Neural cell (in vitro differentiated cells): ENCODE results near the gene MED16. TPM values are rescaled to one million over a fixed set of nuclear protein-coding genes. Genes with fewer than 3 reads are reported as not detected.

ENCODE experiments used
- H2AFZ ChIP-seq: fragments of 200-600, 300-800 bp; sonication (generic), shearing (Covaris generic); 2 replicates; pipeline ENCODE4 v1.6.0; 2014; ENCODE audit warnings: low read depth, mild to moderate bottlenecking, antibody characterized with exemption, low read length, moderate library complexity
- H3F3A ChIP-seq: fragments of 200-600 bp; shearing (Covaris generic); 2 replicates; pipeline ENCODE4 v1.6.1; 2016; ENCODE audit warnings: mild to moderate bottlenecking, moderate library complexity, mixed read lengths, antibody characterized with exemption, low read length; ENCODE audit not compliant: insufficient read depth, poor library complexity, severe bottlenecking
- H3K27ac ChIP-seq: fragments of 200-600, 300-800 bp; sonication (generic), shearing (Covaris generic); 2 replicates; pipeline ENCODE4 v1.5.1; 2014; ENCODE audit warnings: mild to moderate bottlenecking, low read length, moderate library complexity
- H3K27me3 ChIP-seq: fragments of 300-800, 200-600 bp; sonication (generic), shearing (Covaris generic); 2 replicates; pipeline ENCODE4 v1.6.0; 2014; ENCODE audit warnings: mild to moderate bottlenecking, low read depth, low read length, moderate library complexity; ENCODE audit not compliant: insufficient read depth
- H3K36me3 ChIP-seq: fragments of 300-800, 200-600 bp; sonication (generic), shearing (Covaris generic); 2 replicates; pipeline ENCODE4 v1.5.1; 2014; ENCODE audit warnings: mild to moderate bottlenecking, antibody characterized with exemption, low read length, moderate library complexity; ENCODE audit not compliant: insufficient read depth
- H3K4me2 ChIP-seq: fragments of 300-800, 200-600 bp; sonication (generic), shearing (Covaris generic); 2 replicates; pipeline ENCODE4 v1.6.0; 2014; ENCODE audit warnings: mild to moderate bottlenecking, low read length
- H3K4me3 ChIP-seq: fragments of 300-800, 200-600 bp; sonication (generic), shearing (Covaris generic); 2 replicates; pipeline ENCODE4 v1.5.1; 2014; ENCODE audit warnings: mild to moderate bottlenecking, low read length, moderate library complexity
- H3K79me2 ChIP-seq: fragments of 200-600 bp; shearing (Covaris generic); replicated peaks from 2 replicates; pipeline ENCODE4 v1.6.0; 2014; ENCODE audit warnings: mild to moderate bottlenecking, low read length, moderate library complexity; ENCODE audit not compliant: insufficient read depth
- H3K9ac ChIP-seq: fragments of 300-800, 200-600 bp; sonication (generic), shearing (Covaris generic); 2 replicates; pipeline ENCODE4 v1.6.1; 2016; ENCODE audit warnings: mild to moderate bottlenecking, low read length, mixed read lengths
- H3K9me2 ChIP-seq: fragments of 200-600 bp; shearing (Covaris generic); 2 replicates; pipeline ENCODE4 v1.6.1; 2016; ENCODE audit warnings: mild to moderate bottlenecking, low read length, mixed read lengths; ENCODE audit not compliant: insufficient read depth
- H3K9me3 ChIP-seq: fragments of 200-600, 300-800 bp; sonication (generic), shearing (Covaris generic); 2 replicates; pipeline ENCODE4 v1.6.1; 2016; ENCODE audit warnings: mild to moderate bottlenecking, mixed run types, low read length, moderate library complexity, mixed read lengths
- H4K20me1 ChIP-seq: fragments of 200-600 bp; shearing (Covaris generic); 2 replicates; pipeline ENCODE4 v1.6.1; 2016; ENCODE audit warnings: mild to moderate bottlenecking, mixed run types; ENCODE audit not compliant: insufficient read depth
- EP300 ChIP-seq: fragments of 450-650 bp; conservative IDR thresholded peaks from 2 replicates; pipeline ENCODE4 v1.6.1; 2014; ENCODE audit warnings: antibody characterized with exemption, mild to moderate bottlenecking, moderate library complexity; ENCODE audit not compliant: poor library complexity, severe bottlenecking
- EZH2 ChIP-seq: fragments of 200-600, 300-800 bp; shearing (Covaris generic), sonication (generic); IDR thresholded peaks from 2 replicates; pipeline ENCODE4 v1.6.1; 2014; ENCODE audit warnings: antibody characterized with exemption, low read length, borderline replicate concordance, mild to moderate bottlenecking; ENCODE audit not compliant: insufficient read depth, poor library complexity, severe bottlenecking
- MXI1 ChIP-seq: fragments of 450-650 bp; conservative IDR thresholded peaks from 2 replicates; pipeline ENCODE4 v1.6.1; 2014; ENCODE audit warnings: antibody characterized with exemption, mild to moderate bottlenecking; ENCODE audit not compliant: poor library complexity, severe bottlenecking
- POLR2AphosphoS5 ChIP-seq: IDR thresholded peaks from 2 replicates; pipeline ENCODE4 v1.6.1; 2012
- RAD21 ChIP-seq: fragments of 450-650 bp; conservative IDR thresholded peaks from 2 replicates; pipeline ENCODE4 v1.6.1; 2014; ENCODE audit warnings: antibody characterized with exemption, mild to moderate bottlenecking, moderate library complexity
- SMC3 ChIP-seq: fragments of 450-650 bp; conservative IDR thresholded peaks from 2 replicates; pipeline ENCODE4 v1.6.1; 2014; ENCODE audit warnings: antibody characterized with exemption, mild to moderate bottlenecking, moderate library complexity; ENCODE audit not compliant: poor library complexity
- TAF1 ChIP-seq: IDR thresholded peaks from 2 replicates; pipeline ENCODE4 v1.6.1; 2012; ENCODE audit warnings: low read depth
- polyA plus RNA-seq: library from polyadenylated mRNA; depleted of rRNA; stranded (reverse); fragments of >200 nt; gene quantifications from 2 replicates; pipeline ENCODE4 v1.2.3, GENCODE V29; 2014
- TF ChIP-seq, protein P1 (sequence below): IDR thresholded peaks from 2 replicates; pipeline ENCODE4 v1.6.1; 2012; ENCODE audit warnings: borderline replicate concordance
- TF ChIP-seq, protein P2 (sequence below): fragments of 450-650 bp; IDR thresholded peaks from 2 replicates; pipeline ENCODE4 v1.5.1; 2014; ENCODE audit warnings: antibody characterized with exemption, mild to moderate bottlenecking, moderate library complexity; ENCODE audit not compliant: poor library complexity, severe bottlenecking

MED16 gene
- polyA plus RNA-seq, 1 donor from 2014 or later: 13.3 TPM

DNA sequence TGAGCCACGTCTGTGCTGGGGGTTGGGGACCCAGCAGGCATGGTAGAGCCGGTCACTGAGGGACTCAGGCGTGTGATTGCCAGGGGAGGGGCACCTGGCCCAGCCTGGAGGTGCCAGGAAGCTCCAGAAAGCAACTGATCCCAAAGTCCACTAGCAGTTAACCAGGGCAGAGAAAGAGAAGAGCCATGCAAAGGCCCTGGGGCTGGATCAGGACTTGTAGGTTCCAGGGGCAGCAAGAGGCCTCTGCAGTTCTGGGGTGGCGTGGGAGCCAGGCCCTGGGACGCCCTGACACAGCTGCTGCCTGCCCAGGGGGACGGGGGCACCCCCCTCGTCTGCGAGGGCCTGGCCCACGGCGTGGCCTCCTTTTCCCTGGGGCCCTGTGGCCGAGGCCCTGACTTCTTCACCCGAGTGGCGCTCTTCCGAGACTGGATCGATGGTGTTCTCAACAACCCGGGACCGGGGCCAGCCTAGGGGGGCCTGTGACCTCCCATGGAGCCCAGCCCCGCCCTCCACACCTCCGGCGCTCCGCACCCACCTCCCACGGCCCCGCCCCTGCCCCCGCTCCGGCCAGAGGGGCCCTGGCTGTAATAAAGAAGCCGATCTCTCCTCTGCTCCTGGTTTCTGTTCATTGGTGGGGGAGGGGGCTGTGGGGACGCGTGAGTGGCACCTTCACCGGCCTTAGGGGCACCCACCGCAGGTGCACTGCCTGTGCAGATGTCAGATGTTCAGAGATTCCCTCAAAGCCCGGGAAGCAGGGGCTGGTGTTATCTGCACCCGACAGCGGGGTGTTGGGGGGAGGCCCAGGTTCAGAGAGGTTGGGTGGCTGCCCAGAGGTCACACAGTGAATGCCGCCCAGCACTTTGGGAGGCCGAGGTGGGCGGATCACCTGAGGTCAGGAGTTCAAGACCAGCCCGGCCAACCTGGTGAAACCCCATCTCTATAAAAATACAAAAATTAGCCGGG, 61.3 kb downstream of the MED16 start (continued):
- TF ChIP-seq, protein P1, sequence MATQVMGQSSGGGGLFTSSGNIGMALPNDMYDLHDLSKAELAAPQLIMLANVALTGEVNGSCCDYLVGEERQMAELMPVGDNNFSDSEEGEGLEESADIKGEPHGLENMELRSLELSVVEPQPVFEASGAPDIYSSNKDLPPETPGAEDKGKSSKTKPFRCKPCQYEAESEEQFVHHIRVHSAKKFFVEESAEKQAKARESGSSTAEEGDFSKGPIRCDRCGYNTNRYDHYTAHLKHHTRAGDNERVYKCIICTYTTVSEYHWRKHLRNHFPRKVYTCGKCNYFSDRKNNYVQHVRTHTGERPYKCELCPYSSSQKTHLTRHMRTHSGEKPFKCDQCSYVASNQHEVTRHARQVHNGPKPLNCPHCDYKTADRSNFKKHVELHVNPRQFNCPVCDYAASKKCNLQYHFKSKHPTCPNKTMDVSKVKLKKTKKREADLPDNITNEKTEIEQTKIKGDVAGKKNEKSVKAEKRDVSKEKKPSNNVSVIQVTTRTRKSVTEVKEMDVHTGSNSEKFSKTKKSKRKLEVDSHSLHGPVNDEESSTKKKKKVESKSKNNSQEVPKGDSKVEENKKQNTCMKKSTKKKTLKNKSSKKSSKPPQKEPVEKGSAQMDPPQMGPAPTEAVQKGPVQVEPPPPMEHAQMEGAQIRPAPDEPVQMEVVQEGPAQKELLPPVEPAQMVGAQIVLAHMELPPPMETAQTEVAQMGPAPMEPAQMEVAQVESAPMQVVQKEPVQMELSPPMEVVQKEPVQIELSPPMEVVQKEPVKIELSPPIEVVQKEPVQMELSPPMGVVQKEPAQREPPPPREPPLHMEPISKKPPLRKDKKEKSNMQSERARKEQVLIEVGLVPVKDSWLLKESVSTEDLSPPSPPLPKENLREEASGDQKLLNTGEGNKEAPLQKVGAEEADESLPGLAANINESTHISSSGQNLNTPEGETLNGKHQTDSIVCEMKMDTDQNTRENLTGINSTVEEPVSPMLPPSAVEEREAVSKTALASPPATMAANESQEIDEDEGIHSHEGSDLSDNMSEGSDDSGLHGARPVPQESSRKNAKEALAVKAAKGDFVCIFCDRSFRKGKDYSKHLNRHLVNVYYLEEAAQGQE: no peak

DNA sequence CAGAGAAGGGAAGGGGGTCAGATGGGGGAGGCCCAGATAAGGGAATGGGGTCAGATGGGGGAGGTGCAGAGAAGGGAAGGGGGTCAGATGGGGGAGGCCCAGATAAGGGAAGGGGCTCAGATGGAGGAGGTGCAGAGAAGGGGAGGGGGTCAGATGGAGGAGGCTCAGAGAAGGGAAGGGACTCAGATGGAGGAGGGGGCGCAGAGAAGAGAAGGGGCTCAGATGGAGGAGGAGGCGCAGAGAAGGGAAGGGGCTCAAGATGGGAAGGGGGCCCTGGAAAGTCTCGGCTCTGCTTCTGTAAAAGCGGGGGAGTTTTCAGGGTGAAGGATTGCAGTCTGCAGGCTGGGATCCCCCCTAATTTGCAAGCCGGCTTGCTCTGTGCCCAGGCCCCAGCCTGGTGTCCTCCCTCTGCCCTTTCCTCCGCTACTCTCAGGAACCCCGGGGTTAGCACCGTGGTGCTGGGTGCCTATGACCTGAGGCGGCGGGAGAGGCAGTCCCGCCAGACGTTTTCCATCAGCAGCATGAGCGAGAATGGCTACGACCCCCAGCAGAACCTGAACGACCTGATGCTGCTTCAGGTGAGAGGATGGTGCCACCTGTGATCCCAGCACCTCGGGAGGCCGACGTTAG, 63.7 kb downstream of the MED16 start:
- Histone ChIP-seq H3K36me3 (no peaks in the 10 kb centered on the region), H3K4me3 (no peak overlapping the region), H3K9me2 (no peaks in the 10 kb centered on the region), H4K20me1 (no peaks in the 10 kb centered on the region), H2AFZ (no peak overlapping the region), H3K27ac (no peak overlapping the region), H3K79me2 (no peaks in the 10 kb centered on the region), H3K4me2 (no peak overlapping the region), H3K27me3 (no peaks in the 10 kb centered on the region), H3F3A (no peaks in the 10 kb centered on the region), H3K9me3 (no peaks in the 10 kb centered on the region), H3K9ac (no peak overlapping the region)
- TF ChIP-seq MXI1: no peak
- TF ChIP-seq, protein P1: no peak
- TF ChIP-seq TAF1: no peak
- TF ChIP-seq SMC3: no peak
- no peak for TF ChIP-seq EZH2
- TF ChIP-seq RAD21: no peak
- no peak for TF ChIP-seq POLR2AphosphoS5
- TF ChIP-seq, protein P2, sequence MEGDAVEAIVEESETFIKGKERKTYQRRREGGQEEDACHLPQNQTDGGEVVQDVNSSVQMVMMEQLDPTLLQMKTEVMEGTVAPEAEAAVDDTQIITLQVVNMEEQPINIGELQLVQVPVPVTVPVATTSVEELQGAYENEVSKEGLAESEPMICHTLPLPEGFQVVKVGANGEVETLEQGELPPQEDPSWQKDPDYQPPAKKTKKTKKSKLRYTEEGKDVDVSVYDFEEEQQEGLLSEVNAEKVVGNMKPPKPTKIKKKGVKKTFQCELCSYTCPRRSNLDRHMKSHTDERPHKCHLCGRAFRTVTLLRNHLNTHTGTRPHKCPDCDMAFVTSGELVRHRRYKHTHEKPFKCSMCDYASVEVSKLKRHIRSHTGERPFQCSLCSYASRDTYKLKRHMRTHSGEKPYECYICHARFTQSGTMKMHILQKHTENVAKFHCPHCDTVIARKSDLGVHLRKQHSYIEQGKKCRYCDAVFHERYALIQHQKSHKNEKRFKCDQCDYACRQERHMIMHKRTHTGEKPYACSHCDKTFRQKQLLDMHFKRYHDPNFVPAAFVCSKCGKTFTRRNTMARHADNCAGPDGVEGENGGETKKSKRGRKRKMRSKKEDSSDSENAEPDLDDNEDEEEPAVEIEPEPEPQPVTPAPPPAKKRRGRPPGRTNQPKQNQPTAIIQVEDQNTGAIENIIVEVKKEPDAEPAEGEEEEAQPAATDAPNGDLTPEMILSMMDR: no peak
- TF ChIP-seq EP300: no peak
